IMR-90 (cell line): ENCODE measurements around the gene BMP5. TPM values are rescaled to one million over a fixed set of nuclear protein-coding genes. Genes with fewer than 3 reads are reported as not detected.

Experiments used
- ATAC-seq: fragments of 200-7000 bp; cut with Tn5 transposase; 2 replicates; pipeline ENCODE4 v1.9.1; 2020; ENCODE audit warnings: low read depth, mild to moderate bottlenecking, moderate library complexity
- BruUV-seq: library from RNA; stranded (reverse); fragments of 400-500 nt; replicated peaks from 2 replicates; lab custom pipeline; 2021; lab: Mats Ljungman, UMichigan
- CTCF ChIA-PET: fragments of 300-600 bp; formaldehyde crosslinking; extraction: SDS; loops from one replicate; lab custom pipeline; 2021; ENCODE audit warnings: antibody characterized with exemption; lab: Yijun Ruan, JAX
- POLR2A ChIA-PET: fragments of 300-600 bp; sonication (Branson Sonifier 250); formaldehyde crosslinking; loops from one replicate; lab custom pipeline; 2022; ENCODE audit warnings: antibody characterized with exemption; ENCODE audit not compliant: unreplicated experiment; lab: Charles Lee
- DNase-seq: peaks from one replicate; pipeline ENCODE4 v3.0.0; 2013
- H2AFZ ChIP-seq: replicated peaks from 2 replicates; pipeline ENCODE3; 2013; ENCODE audit warnings: low read length, mild to moderate bottlenecking; ENCODE audit not compliant: poor library complexity
- H2AK5ac ChIP-seq: 2 replicates; pipeline ENCODE4 v1.6.1; 2013; ENCODE audit warnings: low read depth, low read length, inconsistent platforms
- H2AK9ac ChIP-seq: replicated peaks from 2 replicates; pipeline ENCODE3; 2013; ENCODE audit warnings: mild to moderate bottlenecking, low read depth, low read length, moderate library complexity; ENCODE audit not compliant: poor library complexity
- H2BK120ac ChIP-seq: 2 replicates; pipeline ENCODE4 v1.6.1; 2013; ENCODE audit warnings: low read depth, low read length, inconsistent platforms
- H2BK15ac ChIP-seq: 3 replicates; pipeline ENCODE4 v1.6.1; 2013; ENCODE audit warnings: low read depth, low read length, inconsistent platforms
- H2BK20ac ChIP-seq: 2 replicates; pipeline ENCODE4 v1.6.1; 2013; ENCODE audit warnings: low read depth, mild to moderate bottlenecking, inconsistent platforms, low read length, moderate library complexity
- H2BK5ac ChIP-seq: 2 replicates; pipeline ENCODE4 v1.6.1; 2013; ENCODE audit warnings: mild to moderate bottlenecking, low read depth, low read length, inconsistent platforms; ENCODE audit not compliant: poor library complexity, severe bottlenecking
- H3K14ac ChIP-seq: replicated peaks from 2 replicates; pipeline ENCODE4 v1.6.1; 2013; ENCODE audit warnings: low read depth, low read length, inconsistent platforms
- H3K18ac ChIP-seq: 2 replicates; pipeline ENCODE4 v1.6.1; 2013; ENCODE audit warnings: low read depth, low read length, control low read depth
- H3K23ac ChIP-seq: 2 replicates; pipeline ENCODE4 v1.6.1; 2013; ENCODE audit warnings: low read depth, low read length, inconsistent platforms
- H3K27ac ChIP-seq: 2 replicates; pipeline ENCODE4 v1.5.1; 2013; ENCODE audit warnings: mild to moderate bottlenecking, control low read depth, low read length; ENCODE audit not compliant: insufficient read depth
- H3K27me3 ChIP-seq: 2 replicates; pipeline ENCODE4 v1.6.1; 2013; ENCODE audit warnings: low read length; ENCODE audit not compliant: control insufficient read depth, insufficient read depth
- H3K36me3 ChIP-seq: 2 replicates; pipeline ENCODE4 v1.6.1; 2013; ENCODE audit warnings: low read length, mixed read lengths; ENCODE audit not compliant: control insufficient read depth, insufficient read depth
- H3K4ac ChIP-seq: 2 replicates; pipeline ENCODE4 v1.6.1; 2013; ENCODE audit warnings: low read depth, low read length, inconsistent platforms
- H3K4me1 ChIP-seq: 2 replicates; pipeline ENCODE4 v1.6.1; 2013; ENCODE audit warnings: low read length, mixed read lengths; ENCODE audit not compliant: control insufficient read depth, insufficient read depth
- H3K4me2 ChIP-seq: 2 replicates; pipeline ENCODE4 v1.6.1; 2013; ENCODE audit warnings: low read depth, mild to moderate bottlenecking, control low read depth, low read length, moderate library complexity
- H3K4me3 ChIP-seq: 2 replicates; pipeline ENCODE4 v1.5.1; 2013; ENCODE audit warnings: low read depth, mild to moderate bottlenecking, control low read depth, low read length, moderate library complexity; ENCODE audit not compliant: insufficient read depth
- H3K56ac ChIP-seq: 2 replicates; pipeline ENCODE4 v1.6.1; 2013; ENCODE audit warnings: low read length, inconsistent platforms; ENCODE audit not compliant: insufficient read depth; ENCODE audit errors: extremely low read depth
- H3K79me1 ChIP-seq, 2 experiments: 2 replicates each; pipeline ENCODE4 v1.6.1; 2013; ENCODE audit warnings: low read length in 2 of 2, inconsistent platforms in 1 of 2, low read depth in 1 of 2
- H3K9ac ChIP-seq: 2 replicates; pipeline ENCODE4 v1.6.1; 2013; ENCODE audit warnings: low read depth, low read length, control low read depth
- H3K9me1 ChIP-seq: 2 replicates; pipeline ENCODE4 v1.6.1; 2013; ENCODE audit warnings: low read length, inconsistent platforms; ENCODE audit not compliant: insufficient read depth
- H3K9me3 ChIP-seq: 2 replicates; pipeline ENCODE4 v1.6.1; 2013; ENCODE audit warnings: low read length; ENCODE audit not compliant: control insufficient read depth, insufficient read depth
- H4K20me1 ChIP-seq: 2 replicates; pipeline ENCODE4 v1.6.1; 2013; ENCODE audit warnings: low read length, inconsistent platforms; ENCODE audit not compliant: insufficient read depth
- H4K5ac ChIP-seq: 2 replicates; pipeline ENCODE4 v1.6.1; 2013; ENCODE audit warnings: mild to moderate bottlenecking, low read depth, low read length, control low read depth
- H4K8ac ChIP-seq, 2 experiments: 2 replicates each; pipeline ENCODE4 v1.6.1; 2013; ENCODE audit warnings: low read depth in 2 of 2, low read length in 2 of 2, control low read depth in 1 of 2, inconsistent platforms in 1 of 2
- H4K91ac ChIP-seq: 2 replicates; pipeline ENCODE4 v1.6.1; 2013; ENCODE audit warnings: low read depth, low read length, inconsistent platforms; ENCODE audit not compliant: insufficient read depth
- BHLHE40 ChIP-seq: fragments of 150-350 bp; IDR thresholded peaks from 2 replicates; pipeline ENCODE4 v1.6.1; 2016; ENCODE audit warnings: mild to moderate bottlenecking, low read depth, low read length
- CEBPB ChIP-seq: IDR thresholded peaks from 2 replicates; pipeline ENCODE4 v1.6.1; 2012; ENCODE audit warnings: low read depth, low read length, improper control_type of control experiment
- CTCF ChIP-seq: conservative IDR thresholded peaks from 2 replicates; pipeline ENCODE4 v1.5.1; 2012; ENCODE audit warnings: mild to moderate bottlenecking, low read depth, low read length, improper control_type of control experiment
- MAFK ChIP-seq: IDR thresholded peaks from 2 replicates; pipeline ENCODE4 v1.6.1; 2012; ENCODE audit warnings: low read depth, low read length, improper control_type of control experiment
- POLR2A ChIP-seq: IDR thresholded peaks from 2 replicates; pipeline ENCODE4 v1.6.1; 2012; ENCODE audit warnings: mild to moderate bottlenecking, low read depth, low read length
- dilution Hi-C: fragments of 300-500 bp; cut with HindIII; formaldehyde crosslinking; loops from one replicate; pipeline ENCODE4 v1.14.3; 2018; ENCODE audit warnings: low sequenced_read_pairs; ENCODE audit not compliant: unreplicated experiment
- in situ Hi-C: fragments of 300-500 bp; cut with MboI; formaldehyde crosslinking; loops from 3 replicates; pipeline ENCODE4 v1.14.3; 2019; ENCODE audit warnings: low sequenced_read_pairs, inconsistent platforms, mixed read lengths
- intact Hi-C: fragments of 100-400 bp; cut with micrococcal nuclease; formaldehyde crosslinking; loops from 2 replicates; pipeline ENCODE4 v1.10.0; 2022
- polyA plus RNA-seq, 3 experiments: library from polyadenylated mRNA; depleted of rRNA; stranded (reverse); fragments of >200 nt; gene quantifications; 2 replicates each; pipeline ENCODE4 v1.2.3, GENCODE V29; 2012; ENCODE audit warnings: low replicate concordance in 1 of 3
- total RNA-seq: library from RNA; depleted of rRNA; stranded (reverse); fragments of >200 nt; gene quantifications from 2 replicates; pipeline ENCODE4 v1.2.3, GENCODE V29; 2012

Gene BMP5
- total and polyA plus RNA-seq, 2 of the 4 experiments (the other 2 are of a cell fraction) = under 0.01 to 0.02 TPM

- H3K56ac ChIP-seq = no peak overlapping the region
- no peaks in the 10 kb centered on the region for H4K20me1 ChIP-seq
- H3K36me3 ChIP-seq = no peaks in the 10 kb centered on the region
- TF ChIP-seq BHLHE40 = peak; percentile 18; the same call in 1 of the 2 replicates
- TF ChIP-seq MAFK = no peak
- no peak for TF ChIP-seq POLR2A
- TF ChIP-seq CEBPB = peak; percentile 36; the same call in 1 of the 2 replicates
- TF ChIP-seq CTCF = no peak
- H4K5ac ChIP-seq = no peak overlapping the region
- no peak overlapping the region for H3K27ac ChIP-seq
- H2BK20ac ChIP-seq = no peak overlapping the region
- no peak overlapping the region for H3K14ac ChIP-seq
- H3K9ac ChIP-seq = no peak overlapping the region
- no peak overlapping the region for H2BK120ac ChIP-seq
- H3K23ac ChIP-seq = no peak overlapping the region
- H3K4ac ChIP-seq = no peak overlapping the region
- no peak overlapping the region for H2AFZ ChIP-seq
- no peaks in the 10 kb centered on the region for H3K79me1 ChIP-seq
- H2AK9ac ChIP-seq = no peak overlapping the region
- no peak overlapping the region for H2BK15ac ChIP-seq
- CTCF ChIA-PET = interaction anchor here (0.7 kb wide), 1 partner anchor 283 kb away, joined by 3 read pairs; no protein-coding TSS in a partner anchor
- in situ Hi-C loops = no loop called here
- POLR2A ChIA-PET = interaction anchor here (0.5 to 0.7 kb wide), 2 partner anchors 20 to 32 kb away, joined by 3 to 5 read pairs; no protein-coding TSS in a partner anchor
- H3K4me3 ChIP-seq = no peak overlapping the region
- no peak overlapping the region for H2BK5ac ChIP-seq
- no peaks in the 10 kb centered on the region for H3K27me3 ChIP-seq
- H3K4me1 ChIP-seq = 0 out of 2 replicates have a peak, but pooled peaks cover 3% of the 10 kb centered on the region
- dilution Hi-C loops = no loop called here
- ATAC-seq (peak; percentile 72), DNase-seq (peak; percentile 78)
- H4K91ac ChIP-seq = no peak overlapping the region
- H3K9me1 ChIP-seq = no peaks in the 10 kb centered on the region
- H4K8ac ChIP-seq = no peak overlapping the region
- no peak overlapping the region for H3K4me2 ChIP-seq
- H3K9me3 ChIP-seq = no peaks in the 10 kb centered on the region
- no peak overlapping the region for H2AK5ac ChIP-seq
- intact Hi-C loops = no loop called here
- BruUV-seq = no TSS peak
- H3K18ac ChIP-seq = no peak overlapping the region
Observed at GRCh38 chr6:55825402-55826051, 49.9 kb downstream of the BMP5 start.
